Endothelial cell of umbilical vein (primary cell): ENCODE measurements around the gene ARHGEF6. TPM values are rescaled to one million over a fixed set of nuclear protein-coding genes. Genes with fewer than 3 reads are reported as not detected.

Experiments used
- BruUV-seq: library from RNA; stranded (reverse); fragments of 400-500 nt; replicated peaks from 2 replicates; lab custom pipeline; 2021; lab: Mats Ljungman, UMichigan
- CTCF ChIA-PET: fragments of 300-600, 350-600 bp; sonication (Branson Sonifier 250); formaldehyde crosslinking; loops from one replicate; lab custom pipeline; 2021; ENCODE audit warnings: antibody characterized with exemption, inconsistent platforms; lab: Charles Lee
- POLR2A ChIA-PET: fragments of 300-600, 350-600 bp; sonication (Branson Sonifier 250); formaldehyde crosslinking; loops from one replicate; lab custom pipeline; 2021; ENCODE audit warnings: antibody characterized with exemption, inconsistent platforms; lab: Charles Lee
- DNase-seq: peaks from one replicate; pipeline ENCODE4 v3.0.0-alpha.2; 2011; ENCODE audit warnings: low read depth, low spot score
- FAIRE-seq: peaks from 2 replicates; lab custom pipeline; 2011; peaks lifted over from hg19 to GRCh38; lab: Jason Lieb, UNC
- H2AFZ ChIP-seq: 2 replicates; pipeline ENCODE4 v1.6.0; 2012; ENCODE audit warnings: low read depth, low read length, control low read depth, inconsistent platforms
- H3K27ac ChIP-seq: 2 replicates; pipeline ENCODE4 v1.5.1; 2011; ENCODE audit warnings: low read depth, mild to moderate bottlenecking, control low read depth, low read length, moderate library complexity; ENCODE audit not compliant: insufficient read depth
- H3K27me3 ChIP-seq, 2 experiments: 2 replicates each; pipeline versions ENCODE4 v1.6.0 to v1.6.1; 2011; ENCODE audit warnings: low read length in 2 of 2, mixed read lengths in 1 of 2; ENCODE audit not compliant: control insufficient read depth in 2 of 2, insufficient read depth in 2 of 2
- H3K36me3 ChIP-seq, 2 experiments: 2 replicates in 1 of 2; 3 replicates in 1 of 2; pipeline ENCODE4 v1.5.1; 2011; ENCODE audit warnings: low read length in 2 of 2, mild to moderate bottlenecking in 1 of 2, moderate library complexity in 1 of 2; ENCODE audit not compliant: control insufficient read depth in 2 of 2, insufficient read depth in 2 of 2; ENCODE audit errors: extremely low read depth in 1 of 2
- H3K4me1 ChIP-seq: 3 replicates; pipeline ENCODE4 v1.5.1; 2011; ENCODE audit warnings: mild to moderate bottlenecking, low read length; ENCODE audit not compliant: control insufficient read depth, insufficient read depth; ENCODE audit errors: extremely low read depth
- H3K4me2 ChIP-seq: 2 replicates; pipeline ENCODE4 v1.6.1; 2011; ENCODE audit warnings: low read length, control low read depth, mixed read lengths; ENCODE audit not compliant: insufficient read depth
- H3K4me3 ChIP-seq, 3 experiments: fragments of 200-600 bp in 1 of 3; sonication (generic), shearing (Covaris generic) in 1 of 3; replicated peaks in 1 of 3; 2 replicates each; pipeline ENCODE4 v1.5.1; 2011 to 2016; ENCODE audit warnings: control low read depth in 3 of 3, low read length in 3 of 3, mild to moderate bottlenecking in 2 of 3, inconsistent platforms in 1 of 3, low read depth in 1 of 3, moderate library complexity in 1 of 3; ENCODE audit not compliant: insufficient read depth in 1 of 3
- H3K79me2 ChIP-seq: 2 replicates; pipeline ENCODE4 v1.6.0; 2012; ENCODE audit warnings: low read length, inconsistent platforms; ENCODE audit not compliant: control insufficient read depth, insufficient read depth
- H3K9ac ChIP-seq: replicated peaks from 2 replicates; pipeline ENCODE3; 2011; ENCODE audit warnings: low read length, control low read depth; ENCODE audit not compliant: insufficient read depth; ENCODE audit errors: extremely low read depth
- H3K9me1 ChIP-seq: replicated peaks from 3 replicates; pipeline ENCODE4 v1.6.0; 2011; ENCODE audit warnings: mild to moderate bottlenecking, low read length; ENCODE audit not compliant: control insufficient read depth, insufficient read depth; ENCODE audit errors: extremely low read depth
- H3K9me3 ChIP-seq: replicated peaks from 2 replicates; pipeline ENCODE4 v1.5.1; 2012; ENCODE audit warnings: low read length, inconsistent platforms; ENCODE audit not compliant: control insufficient read depth, insufficient read depth
- H4K20me1 ChIP-seq: replicated peaks from 2 replicates; pipeline ENCODE3; 2011; ENCODE audit warnings: mild to moderate bottlenecking, low read length; ENCODE audit not compliant: control insufficient read depth, insufficient read depth; ENCODE audit errors: extremely low read depth
- CTCF ChIP-seq, 2 donors: IDR thresholded peaks; 1 replicate in 1 of 2; 2 replicates in 1 of 2; pipeline ENCODE4 v1.5.1; 2011; ENCODE audit warnings: low read length in 2 of 2, mild to moderate bottlenecking in 2 of 2, moderate library complexity in 2 of 2, control low read depth in 1 of 2, inconsistent platforms in 1 of 2, low read depth in 1 of 2; ENCODE audit not compliant: insufficient read depth in 1 of 2; ENCODE audit errors: extremely low read depth in 1 of 2
- EZH2 ChIP-seq: IDR thresholded peaks from 2 replicates; pipeline ENCODE4 v1.6.1; 2012; ENCODE audit warnings: borderline replicate concordance, low read depth, mild to moderate bottlenecking, moderate library complexity, low read length, inconsistent platforms; ENCODE audit not compliant: severe bottlenecking
- FOS ChIP-seq: IDR thresholded peaks from 2 replicates; pipeline ENCODE4 v1.6.1; 2011; ENCODE audit warnings: mild to moderate bottlenecking, low read length, moderate library complexity, borderline replicate concordance; ENCODE audit not compliant: insufficient read depth
- GATA2 ChIP-seq: IDR thresholded peaks from 2 replicates; pipeline ENCODE4 v1.7.0; 2011; ENCODE audit warnings: low read depth, mild to moderate bottlenecking, moderate library complexity, mixed read lengths, low read length; ENCODE audit not compliant: insufficient read length, insufficient read depth
- JUN ChIP-seq: IDR thresholded peaks from 2 replicates; pipeline ENCODE4 v1.6.1; 2011; ENCODE audit warnings: borderline replicate concordance, low read depth; ENCODE audit not compliant: insufficient read length, insufficient read depth
- MYC ChIP-seq: IDR thresholded peaks from one replicate; pipeline ENCODE4 v1.6.1; 2011; ENCODE audit warnings: mild to moderate bottlenecking, low read depth, low read length
- POLR2A ChIP-seq: IDR thresholded peaks from 2 replicates; pipeline ENCODE4 v1.6.1; 2012; ENCODE audit warnings: low read depth, mild to moderate bottlenecking, control low read depth, low read length
- POLR2AphosphoS5 ChIP-seq: IDR thresholded peaks from 2 replicates; pipeline ENCODE4 v1.6.1; 2012; ENCODE audit warnings: low read depth, mild to moderate bottlenecking, control low read depth, low read length, moderate library complexity; ENCODE audit not compliant: insufficient read depth
- dilution Hi-C: fragments of 300-500 bp; cut with MboI; formaldehyde crosslinking; loops from one replicate; pipeline ENCODE4 v1.15.0; 2019; ENCODE audit warnings: low sequenced_read_pairs; ENCODE audit not compliant: extremely low pct_ligation_motif_present
- intact Hi-C: fragments of 100-400 bp; cut with micrococcal nuclease; formaldehyde crosslinking; loops from one replicate; pipeline ENCODE4 v1.10.0; 2022
- polyA plus RNA-seq, 4 experiments: library from polyadenylated mRNA; depleted of rRNA in 3 of 4; stranded (reverse) in 3 of 4; unstranded in 1 of 4; fragments of >200 nt; gene quantifications; 2 replicates each; pipeline versions ENCODE4 v1.2.1 to v1.2.3, GENCODE V29; 2011 to 2012; ENCODE audit warnings: missing spikeins in 1 of 4
- total RNA-seq: library from RNA; stranded (reverse); gene quantifications from 2 replicates; pipeline ENCODE4 v1.2.3, GENCODE V29; 2021
- TF ChIP-seq, protein P1 (sequence below): IDR thresholded peaks from 2 replicates; pipeline ENCODE4 v1.6.1; 2011; ENCODE audit not compliant: insufficient read depth, insufficient read length

ARHGEF6 gene
- total and polyA plus RNA-seq, 2 donors (not counting 3 experiments of a cell fraction or from before 2014, with no cell fraction given), result 4.9 to 6.4 TPM

GRCh38 chrX:136806891-136807410, 26.2 kb upstream of the ARHGEF6 start:
- ChIA-PET CTCF (no interaction called here), POLR2A (no interaction called here)
- Histone ChIP-seq H3K9me1 (no peaks in the 10 kb centered on the region), H3K36me3 (no peaks in the 10 kb centered on the region), H3K4me2 (no peak overlapping the region), H3K4me1 (no peaks in the 10 kb centered on the region), H4K20me1 (no peaks in the 10 kb centered on the region), H3K27ac (no peak overlapping the region), H3K4me3 (no peak overlapping the region), H3K79me2 (no peaks in the 10 kb centered on the region), H3K27me3 (no peaks in the 10 kb centered on the region), H3K9ac (no peak overlapping the region), H2AFZ (no peak overlapping the region), H3K9me3 (no peaks in the 10 kb centered on the region)
- dilution Hi-C loops, result no loop called here
- no peak for FAIRE-seq
- DNase-seq, result no peak
- TF ChIP-seq, protein P1, sequence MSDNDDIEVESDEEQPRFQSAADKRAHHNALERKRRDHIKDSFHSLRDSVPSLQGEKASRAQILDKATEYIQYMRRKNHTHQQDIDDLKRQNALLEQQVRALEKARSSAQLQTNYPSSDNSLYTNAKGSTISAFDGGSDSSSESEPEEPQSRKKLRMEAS, result no peak
- TF ChIP-seq FOS (no peak), GATA2 (no peak), EZH2 (no peak)
- BruUV-seq, result no TSS peak
- intact Hi-C loops, result no loop called here

DNA sequence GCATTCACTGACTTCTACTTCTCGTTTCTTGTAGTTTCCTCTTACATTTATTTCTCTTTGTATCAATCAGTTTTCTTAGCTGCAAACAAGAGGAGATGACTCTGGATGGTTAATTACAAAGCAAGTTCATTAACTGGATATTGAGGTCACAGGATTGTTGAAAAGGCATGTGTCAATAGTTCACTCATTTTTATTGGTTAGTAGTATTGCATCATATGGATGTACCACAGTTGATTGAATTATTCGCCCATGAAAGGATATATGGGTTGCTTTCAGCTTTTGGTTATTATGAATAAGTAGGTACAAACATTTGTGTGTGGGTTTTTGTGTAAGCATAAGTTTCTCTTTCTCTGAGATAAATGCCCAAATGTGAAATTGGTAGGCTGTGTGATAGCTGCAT, 21.8 kb upstream of the ARHGEF6 start:
- Histone ChIP-seq H4K20me1 (no peaks in the 10 kb centered on the region), H3K9ac (no peak overlapping the region), H3K27ac (no peak overlapping the region), H3K9me3 (no peaks in the 10 kb centered on the region), H3K27me3 (no peaks in the 10 kb centered on the region), H2AFZ (no peak overlapping the region), H3K4me2 (no peak overlapping the region), H3K79me2 (no peaks in the 10 kb centered on the region), H3K4me1 (no peaks in the 10 kb centered on the region), H3K36me3 (no peaks in the 10 kb centered on the region), H3K4me3 (no peak overlapping the region), H3K9me1 (no peaks in the 10 kb centered on the region)
- dilution Hi-C loops (no loop called here), intact Hi-C loops (no loop called here)
- CTCF ChIA-PET, result no interaction called here
- FAIRE-seq (no peak), DNase-seq (no peak)
- no TSS peak for BruUV-seq
- TF ChIP-seq GATA2, result no peak
- no peak for TF ChIP-seq CTCF (IDR thresholded peaks at IDR 0.05; ENCODE audit: extremely low read depth in 1 of 2, insufficient read depth in 1 of 2, low read depth in 1 of 2, low read length in 2 of 2)
- TF ChIP-seq EZH2, result no peak
- no peak for TF ChIP-seq JUN
- no peak for TF ChIP-seq POLR2A
- TF ChIP-seq FOS, result no peak
- TF ChIP-seq, protein P1, result no peak
- no peak for TF ChIP-seq POLR2AphosphoS5
- no peak for TF ChIP-seq MYC
- POLR2A ChIA-PET, result no interaction called here
